Measurements from ENCODE around the gene GPATCH1. TPM values are rescaled to one million over a fixed set of nuclear protein-coding genes. Genes with fewer than 3 reads are reported as not detected.

The GPATCH1 gene
- total RNA-seq, 1 donor from 2014 or later, result 9.6 TPM

- intact Hi-C loops (cut with DNase I), result no loop called here
- DNase-seq (ENCODE audit: extremely low spot score in 2 of 2), result no peak
- TF ChIP-seq POLR2A (IDR thresholded peaks at IDR 0.05), result no peak
- TF ChIP-seq CTCF (IDR thresholded peaks at IDR 0.05), result no peak
- no peak for TF ChIP-seq POLR2AphosphoS5 (IDR thresholded peaks at IDR 0.05; ENCODE audit: insufficient read depth in 1 of 2, low read depth in 1 of 2)
- no peaks in the 10 kb centered on the region for H3K4me1 ChIP-seq
- no peaks in the 10 kb centered on the region for H3K36me3 ChIP-seq
- H3K27ac ChIP-seq, result no peak overlapping the region
- H3K9me3 ChIP-seq, result no peaks in the 10 kb centered on the region
- no peak overlapping the region for H3K4me3 ChIP-seq
- no peaks in the 10 kb centered on the region for H3K27me3 ChIP-seq
These were observed 31.9 kb upstream of the GPATCH1 start for GRCh38 chr19:33048806-33049676.

- Histone ChIP-seq H3K4me3 (no peak overlapping the region), H3K4me1 (no peaks in the 10 kb centered on the region), H3K27ac (no peak overlapping the region), H3K36me3 (no peaks in the 10 kb centered on the region), H3K27me3 (no peaks in the 10 kb centered on the region), H3K9me3 (no peaks in the 10 kb centered on the region)
- no peak for TF ChIP-seq POLR2AphosphoS5 (IDR thresholded peaks at IDR 0.05; ENCODE audit: insufficient read depth in 1 of 2, low read depth in 1 of 2)
- no peak for TF ChIP-seq POLR2A (IDR thresholded peaks at IDR 0.05)
- no peak for TF ChIP-seq CTCF (IDR thresholded peaks at IDR 0.05)
- no peak for DNase-seq (ENCODE audit: extremely low spot score in 2 of 2)
- intact Hi-C loops (cut with DNase I), result no loop called here
These were observed 30.9 kb upstream of the GPATCH1 start for GRCh38 chr19:33050110-33050509.

GRCh38 chr19:33052352-33052972 is 28.5 kb upstream of the GPATCH1 start:
- H3K27ac ChIP-seq, result no peak overlapping the region
- TF ChIP-seq POLR2A (IDR thresholded peaks at IDR 0.05), result no peak
- TF ChIP-seq POLR2AphosphoS5 (IDR thresholded peaks at IDR 0.05; ENCODE audit: insufficient read depth in 1 of 2, low read depth in 1 of 2), result no peak
- H3K4me3 ChIP-seq, result no peak overlapping the region
- H3K27me3 ChIP-seq, result no peaks in the 10 kb centered on the region
- no peaks in the 10 kb centered on the region for H3K36me3 ChIP-seq
- no peaks in the 10 kb centered on the region for H3K9me3 ChIP-seq
- intact Hi-C loops (cut with DNase I), result no loop called here
- H3K4me1 ChIP-seq, result no peaks in the 10 kb centered on the region
- DNase-seq (ENCODE audit: extremely low spot score in 2 of 2), result no peak

GRCh38 chr19:33054623-33055022 is 26.4 kb upstream of the GPATCH1 start:
- DNase-seq (ENCODE audit: extremely low spot score in 2 of 2), result no peak
- intact Hi-C loops (cut with DNase I), result no loop called here
- TF ChIP-seq CTCF (IDR thresholded peaks at IDR 0.05) (no peak), POLR2A (IDR thresholded peaks at IDR 0.05) (no peak), POLR2AphosphoS5 (IDR thresholded peaks at IDR 0.05; ENCODE audit: insufficient read depth in 1 of 2, low read depth in 1 of 2) (no peak)
- no peak overlapping the region for H3K27ac ChIP-seq
- no peaks in the 10 kb centered on the region for H3K27me3 ChIP-seq
- no peaks in the 10 kb centered on the region for H3K36me3 ChIP-seq
- no peak overlapping the region for H3K4me3 ChIP-seq
- H3K4me1 ChIP-seq, result no peaks in the 10 kb centered on the region
- no peaks in the 10 kb centered on the region for H3K9me3 ChIP-seq

- H3K4me3 ChIP-seq, result no peak overlapping the region
- intact Hi-C loops (cut with DNase I), result no loop called here
- no peaks in the 10 kb centered on the region for H3K4me1 ChIP-seq
- DNase-seq (ENCODE audit: extremely low spot score in 2 of 2), result no peak
- TF ChIP-seq POLR2AphosphoS5 (IDR thresholded peaks at IDR 0.05; ENCODE audit: insufficient read depth in 1 of 2, low read depth in 1 of 2) (no peak), POLR2A (IDR thresholded peaks at IDR 0.05) (no peak), CTCF (IDR thresholded peaks at IDR 0.05) (no peak)
- H3K27ac ChIP-seq, result no peak overlapping the region
- no peaks in the 10 kb centered on the region for H3K27me3 ChIP-seq
- H3K9me3 ChIP-seq, result no peaks in the 10 kb centered on the region
- H3K36me3 ChIP-seq, result no peaks in the 10 kb centered on the region
These were observed 25.3 kb upstream of the GPATCH1 start for GRCh38 chr19:33055718-33056117.
